HL-60 (cell line): ENCODE data around the gene TMEM184B.
A peak's percentile ranks its signal among the peaks of the same experiment; 100 is the strongest.

Experiments
- DNase-seq, 2 experiments: peaks; one replicate each; pipeline ENCODE4 v3.0.0-alpha.2; 2010 to 2020; ENCODE audit warnings: low read depth in 1 of 2, low spot score in 1 of 2
- H3K27ac ChIP-seq: fragments of 250-450 bp; sonication (Bioruptor Pico); replicated peaks from 2 replicates; pipeline ENCODE4 v1.5.1; 2020; ENCODE audit warnings: mild to moderate bottlenecking, moderate library complexity
- H3K27me3 ChIP-seq: fragments of 250-450 bp; sonication (Bioruptor Pico); 2 replicates; pipeline ENCODE4 v1.5.1; 2021; ENCODE audit warnings: mild to moderate bottlenecking, moderate library complexity; ENCODE audit not compliant: insufficient read depth, poor library complexity, severe bottlenecking
- H3K4me3 ChIP-seq: replicated peaks from 2 replicates; pipeline ENCODE4 v1.5.1; 2011; ENCODE audit warnings: mild to moderate bottlenecking, control low read depth, low read length; ENCODE audit not compliant: insufficient read depth
- GABPA ChIP-seq: IDR thresholded peaks from 2 replicates; pipeline ENCODE4 v1.6.1; 2012; ENCODE audit warnings: low read depth
- POLR2AphosphoS5 ChIP-seq: IDR thresholded peaks from 2 replicates; pipeline ENCODE4 v1.6.1; 2012; ENCODE audit warnings: low read depth
- SPI1 ChIP-seq: IDR thresholded peaks from 2 replicates; pipeline ENCODE4 v1.6.1; 2012; ENCODE audit warnings: low read depth, mild to moderate bottlenecking, borderline replicate concordance
- TF ChIP-seq, protein P1 (sequence below): IDR thresholded peaks from one replicate; pipeline ENCODE4 v1.5.1; 2011; ENCODE audit warnings: low read length, control low read depth, inconsistent platforms; ENCODE audit not compliant: insufficient read depth
- TF ChIP-seq, protein P2 (sequence below): IDR thresholded peaks from 2 replicates; pipeline ENCODE4 v1.6.1; 2012; ENCODE audit warnings: low read depth; ENCODE audit not compliant: insufficient replicate concordance

The TMEM184B gene

DNA sequence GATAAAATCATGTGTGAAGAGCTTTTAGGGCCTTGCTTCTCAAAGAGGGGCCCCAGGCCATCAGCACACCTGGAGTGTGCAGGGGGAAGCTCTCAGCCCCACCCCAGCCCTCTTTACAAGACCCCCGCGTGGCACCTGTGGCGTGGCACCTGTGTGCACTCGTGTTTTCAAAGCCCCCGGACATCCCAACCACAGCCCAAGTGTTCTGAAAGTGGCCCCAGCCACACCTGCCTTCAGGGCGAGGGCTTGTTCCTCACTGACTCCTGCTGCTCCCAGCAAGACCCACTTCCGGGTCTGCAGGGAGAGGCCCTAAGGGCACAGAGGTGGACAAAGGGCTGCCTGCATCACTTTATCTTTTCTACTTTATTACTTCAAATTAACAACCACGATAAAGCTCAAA is 17.5 kb upstream of the TMEM184B start:
- DNase-seq = peak in 1 of 2 experiments; percentile 33
- TF ChIP-seq, protein P1, sequence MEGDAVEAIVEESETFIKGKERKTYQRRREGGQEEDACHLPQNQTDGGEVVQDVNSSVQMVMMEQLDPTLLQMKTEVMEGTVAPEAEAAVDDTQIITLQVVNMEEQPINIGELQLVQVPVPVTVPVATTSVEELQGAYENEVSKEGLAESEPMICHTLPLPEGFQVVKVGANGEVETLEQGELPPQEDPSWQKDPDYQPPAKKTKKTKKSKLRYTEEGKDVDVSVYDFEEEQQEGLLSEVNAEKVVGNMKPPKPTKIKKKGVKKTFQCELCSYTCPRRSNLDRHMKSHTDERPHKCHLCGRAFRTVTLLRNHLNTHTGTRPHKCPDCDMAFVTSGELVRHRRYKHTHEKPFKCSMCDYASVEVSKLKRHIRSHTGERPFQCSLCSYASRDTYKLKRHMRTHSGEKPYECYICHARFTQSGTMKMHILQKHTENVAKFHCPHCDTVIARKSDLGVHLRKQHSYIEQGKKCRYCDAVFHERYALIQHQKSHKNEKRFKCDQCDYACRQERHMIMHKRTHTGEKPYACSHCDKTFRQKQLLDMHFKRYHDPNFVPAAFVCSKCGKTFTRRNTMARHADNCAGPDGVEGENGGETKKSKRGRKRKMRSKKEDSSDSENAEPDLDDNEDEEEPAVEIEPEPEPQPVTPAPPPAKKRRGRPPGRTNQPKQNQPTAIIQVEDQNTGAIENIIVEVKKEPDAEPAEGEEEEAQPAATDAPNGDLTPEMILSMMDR = no peak
- no peak for TF ChIP-seq SPI1

DNA sequence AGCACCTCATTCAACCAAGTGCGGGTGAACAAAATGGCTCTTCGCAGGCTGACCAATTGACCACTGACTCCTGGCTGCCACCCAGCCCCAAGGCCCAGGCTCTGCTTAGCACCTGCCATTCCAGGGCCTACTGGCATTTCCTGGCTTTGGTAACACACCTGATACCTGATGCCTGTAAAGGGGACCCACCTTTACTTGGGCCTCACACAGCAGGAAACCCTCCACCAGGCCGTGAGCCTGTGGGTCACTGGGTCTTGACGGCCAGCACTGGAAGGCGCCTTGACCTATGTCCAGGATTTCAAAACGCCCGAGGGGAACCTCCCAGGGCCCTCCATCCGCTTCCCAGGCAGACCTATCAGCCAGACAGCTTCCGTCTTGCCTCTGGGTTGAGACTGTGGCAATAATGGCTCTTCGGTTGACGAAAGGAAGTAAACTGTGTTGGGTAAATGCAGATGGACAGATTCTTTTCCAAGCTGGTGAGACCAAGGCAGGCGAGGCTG is 16.8 kb upstream of the TMEM184B start:
- H3K27me3 ChIP-seq = no peaks in the 10 kb centered on the region
- peak overlapping the region; percentile 67 for H3K27ac ChIP-seq
- TF ChIP-seq SPI1 = peak; percentile 15; the same call in 1 of the 2 replicates
- no peak for TF ChIP-seq GABPA
- peak in 1 of 2 experiments; percentile 80 for DNase-seq
- no peak overlapping the region for H3K4me3 ChIP-seq

More for the DNA sequence above, 17.5 kb upstream of the TMEM184B start:
- H3K27me3 ChIP-seq = no peaks in the 10 kb centered on the region
- H3K4me3 ChIP-seq = no peak overlapping the region
- H3K27ac ChIP-seq = peak overlapping the region; percentile 67

GRCh38 chr22:38286915-38287669 is 14.3 kb upstream of the TMEM184B start:
- H3K27ac ChIP-seq = no peak overlapping the region
- no peak for TF ChIP-seq SPI1
- no peak for TF ChIP-seq POLR2AphosphoS5
- TF ChIP-seq, protein P1 = no peak
- no peak for TF ChIP-seq GABPA
- TF ChIP-seq, protein P2, sequence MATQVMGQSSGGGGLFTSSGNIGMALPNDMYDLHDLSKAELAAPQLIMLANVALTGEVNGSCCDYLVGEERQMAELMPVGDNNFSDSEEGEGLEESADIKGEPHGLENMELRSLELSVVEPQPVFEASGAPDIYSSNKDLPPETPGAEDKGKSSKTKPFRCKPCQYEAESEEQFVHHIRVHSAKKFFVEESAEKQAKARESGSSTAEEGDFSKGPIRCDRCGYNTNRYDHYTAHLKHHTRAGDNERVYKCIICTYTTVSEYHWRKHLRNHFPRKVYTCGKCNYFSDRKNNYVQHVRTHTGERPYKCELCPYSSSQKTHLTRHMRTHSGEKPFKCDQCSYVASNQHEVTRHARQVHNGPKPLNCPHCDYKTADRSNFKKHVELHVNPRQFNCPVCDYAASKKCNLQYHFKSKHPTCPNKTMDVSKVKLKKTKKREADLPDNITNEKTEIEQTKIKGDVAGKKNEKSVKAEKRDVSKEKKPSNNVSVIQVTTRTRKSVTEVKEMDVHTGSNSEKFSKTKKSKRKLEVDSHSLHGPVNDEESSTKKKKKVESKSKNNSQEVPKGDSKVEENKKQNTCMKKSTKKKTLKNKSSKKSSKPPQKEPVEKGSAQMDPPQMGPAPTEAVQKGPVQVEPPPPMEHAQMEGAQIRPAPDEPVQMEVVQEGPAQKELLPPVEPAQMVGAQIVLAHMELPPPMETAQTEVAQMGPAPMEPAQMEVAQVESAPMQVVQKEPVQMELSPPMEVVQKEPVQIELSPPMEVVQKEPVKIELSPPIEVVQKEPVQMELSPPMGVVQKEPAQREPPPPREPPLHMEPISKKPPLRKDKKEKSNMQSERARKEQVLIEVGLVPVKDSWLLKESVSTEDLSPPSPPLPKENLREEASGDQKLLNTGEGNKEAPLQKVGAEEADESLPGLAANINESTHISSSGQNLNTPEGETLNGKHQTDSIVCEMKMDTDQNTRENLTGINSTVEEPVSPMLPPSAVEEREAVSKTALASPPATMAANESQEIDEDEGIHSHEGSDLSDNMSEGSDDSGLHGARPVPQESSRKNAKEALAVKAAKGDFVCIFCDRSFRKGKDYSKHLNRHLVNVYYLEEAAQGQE = no peak
- DNase-seq = no peak
- no peak overlapping the region for H3K4me3 ChIP-seq
- no peaks in the 10 kb centered on the region for H3K27me3 ChIP-seq

GRCh38 chr22:38285018-38285417 is 12.2 kb upstream of the TMEM184B start:
- TF ChIP-seq GABPA = no peak
- TF ChIP-seq, protein P1 = no peak
- no peak for TF ChIP-seq SPI1
- TF ChIP-seq POLR2AphosphoS5 = no peak
- TF ChIP-seq, protein P2 = no peak
- Histone ChIP-seq H3K27ac (no peak overlapping the region), H3K27me3 (no peaks in the 10 kb centered on the region), H3K4me3 (no peak overlapping the region)
- DNase-seq = no peak
